HepG2 (cell line): ENCODE measurements around the gene ONECUT1. TPM values are rescaled to one million over a fixed set of nuclear protein-coding genes. Genes with fewer than 3 reads are reported as not detected.

Source experiments
- HDAC1 ChIP-seq: sonication (generic); formaldehyde crosslinking; IDR thresholded peaks from 2 replicates; pipeline ENCODE4 v1.5.1; 2020; ENCODE audit warnings: mild to moderate bottlenecking, missing genetic modification reagents
- HHEX ChIP-seq: IDR thresholded peaks from 2 replicates; pipeline ENCODE4 v1.6.1; 2016; ENCODE audit warnings: control low read depth
- HNRNPLL ChIP-seq: fragments of 200-400 bp; formaldehyde crosslinking; IDR thresholded peaks from 2 replicates; pipeline ENCODE4 v1.6.1; 2017; ENCODE audit warnings: mild to moderate bottlenecking, low read depth, low read length; ENCODE audit not compliant: poor library complexity, severe bottlenecking
- PHF20 ChIP-seq: sonication (generic); formaldehyde crosslinking; IDR thresholded peaks from 2 replicates; pipeline ENCODE4 v1.5.0; 2020; ENCODE audit warnings: mild to moderate bottlenecking, missing genetic modification reagents
- SAFB2 ChIP-seq: sonication (generic); formaldehyde crosslinking; IDR thresholded peaks from 2 replicates; pipeline ENCODE4 v1.5.1; 2020; ENCODE audit warnings: missing genetic modification reagents, low read depth, mild to moderate bottlenecking, borderline replicate concordance
- SRF ChIP-seq: IDR thresholded peaks from 2 replicates; pipeline ENCODE4 v1.6.1; 2011; ENCODE audit warnings: mild to moderate bottlenecking, low read depth, low read length, moderate library complexity
- YY1 ChIP-seq: IDR thresholded peaks from 2 replicates; pipeline ENCODE4 v1.6.1; 2011; ENCODE audit warnings: low read length, low read depth, moderate library complexity, mild to moderate bottlenecking; ENCODE audit not compliant: insufficient read depth, insufficient replicate concordance
- ZMYM2 ChIP-seq: sonication (generic); formaldehyde crosslinking; IDR thresholded peaks from 2 replicates; pipeline ENCODE4 v1.8.0; 2022; ENCODE audit warnings: mild to moderate bottlenecking, missing genetic modification reagents
- ZNF746 ChIP-seq: sonication (generic); formaldehyde crosslinking; IDR thresholded peaks from 2 replicates; pipeline ENCODE4 v1.8.0; 2022; ENCODE audit warnings: mild to moderate bottlenecking, missing genetic modification reagents
- polyA plus RNA-seq, 8 experiments: library from polyadenylated mRNA; depleted of rRNA in 3 of 8; stranded (reverse) in 7 of 8; unstranded in 1 of 8; fragments of >200 nt; fragmentation: Illumina TruSeq in 4 of 8; extraction: Trizol in 4 of 8; gene quantifications; 2 replicates each; pipeline versions ENCODE4 v1.2.1 to v1.2.3, GENCODE V29; 2011 to 2016; ENCODE audit warnings: low read depth in 4 of 8, missing spikeins in 1 of 8, mixed read lengths in 1 of 8; ENCODE audit not compliant: insufficient read depth in 1 of 8
- total RNA-seq, 5 experiments: library from RNA; depleted of rRNA; stranded (reverse); fragments of >200 nt; fragmentation: Illumina TruSeq; extraction: Trizol; gene quantifications; 2 replicates each; pipeline ENCODE4 v1.2.3, GENCODE V29; 2016; ENCODE audit warnings: low read depth in 1 of 5
- TF ChIP-seq, protein P1 (sequence below): sonication (generic); formaldehyde crosslinking; conservative IDR thresholded peaks from 2 replicates; pipeline ENCODE4 v1.8.0; 2022; ENCODE audit warnings: low read depth, missing genetic modification reagents
- TF ChIP-seq, protein P2 (sequence below): sonication (generic); formaldehyde crosslinking; IDR thresholded peaks from 2 replicates; pipeline ENCODE4 v1.4.0; 2020; ENCODE audit warnings: missing genetic modification reagents
- TF ChIP-seq, protein P3 (sequence below): sonication (generic); formaldehyde crosslinking; IDR thresholded peaks from 2 replicates; pipeline ENCODE4 v1.5.0; 2020; ENCODE audit warnings: missing genetic modification reagents
- TF ChIP-seq, protein P4 (sequence below): IDR thresholded peaks from 2 replicates; pipeline ENCODE4 v1.6.1; 2016; ENCODE audit warnings: control low read depth
- TF ChIP-seq, protein P5 (sequence below): IDR thresholded peaks from 2 replicates; pipeline ENCODE4 v1.6.1; 2012; ENCODE audit warnings: inconsistent platforms
- TF ChIP-seq, protein P6 (sequence below): sonication (generic); formaldehyde crosslinking; conservative IDR thresholded peaks from 2 replicates; pipeline ENCODE4 v1.4.0; 2020; ENCODE audit warnings: missing genetic modification reagents

The ONECUT1 gene
- total and polyA plus RNA-seq, 2 of the 13 experiments (the other 11 are each of a cell fraction or from before 2014, with no cell fraction given), result 3.5 to 9.1 TPM

DNA sequence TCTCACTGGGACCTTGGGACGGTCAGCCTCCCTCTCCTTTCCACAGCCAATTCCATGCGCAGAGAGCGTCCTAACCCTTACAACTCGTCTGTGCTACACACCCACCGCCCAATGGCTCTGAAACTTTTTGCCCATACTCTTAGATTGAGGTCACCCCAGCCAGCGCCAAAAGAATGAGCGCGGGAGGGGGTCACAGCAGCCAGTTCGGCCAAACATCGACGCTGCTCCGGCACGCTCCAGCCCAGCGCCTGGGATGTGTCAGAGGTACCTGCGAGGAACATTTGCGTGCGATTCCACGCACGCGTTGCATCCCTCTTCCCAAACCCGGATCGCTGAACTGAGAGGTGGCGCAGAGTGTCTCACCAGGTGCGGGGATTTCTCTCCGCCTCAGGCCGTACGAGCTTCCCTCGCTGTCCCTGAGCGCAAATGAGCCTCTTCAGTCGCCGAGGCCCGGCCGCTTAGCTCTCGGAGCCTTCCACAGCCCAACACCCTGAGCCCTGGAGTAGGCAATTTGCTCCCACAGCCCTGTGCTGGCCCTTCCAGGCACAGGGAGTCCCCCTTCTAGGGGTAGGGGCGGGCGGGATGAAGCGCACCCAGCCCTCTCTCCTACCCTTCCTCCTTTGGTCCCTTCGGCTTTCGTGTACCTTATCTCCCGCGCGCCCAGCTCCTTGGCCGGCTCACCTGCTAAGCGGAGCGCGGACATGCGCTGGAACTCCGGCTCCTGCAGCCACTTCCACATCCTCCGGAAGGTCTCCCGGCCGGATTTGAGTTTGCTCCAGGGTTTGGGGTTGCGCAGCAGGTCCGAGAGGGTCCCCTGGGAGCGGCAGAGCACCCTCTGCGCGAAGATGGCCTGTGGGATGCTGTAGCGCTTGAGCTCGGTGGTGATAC is 1.8 kb downstream of the ONECUT1 start (continued):
- TF ChIP-seq, protein P1, sequence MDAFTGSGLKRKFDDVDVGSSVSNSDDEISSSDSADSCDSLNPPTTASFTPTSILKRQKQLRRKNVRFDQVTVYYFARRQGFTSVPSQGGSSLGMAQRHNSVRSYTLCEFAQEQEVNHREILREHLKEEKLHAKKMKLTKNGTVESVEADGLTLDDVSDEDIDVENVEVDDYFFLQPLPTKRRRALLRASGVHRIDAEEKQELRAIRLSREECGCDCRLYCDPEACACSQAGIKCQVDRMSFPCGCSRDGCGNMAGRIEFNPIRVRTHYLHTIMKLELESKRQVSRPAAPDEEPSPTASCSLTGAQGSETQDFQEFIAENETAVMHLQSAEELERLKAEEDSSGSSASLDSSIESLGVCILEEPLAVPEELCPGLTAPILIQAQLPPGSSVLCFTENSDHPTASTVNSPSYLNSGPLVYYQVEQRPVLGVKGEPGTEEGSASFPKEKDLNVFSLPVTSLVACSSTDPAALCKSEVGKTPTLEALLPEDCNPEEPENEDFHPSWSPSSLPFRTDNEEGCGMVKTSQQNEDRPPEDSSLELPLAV (CRISPR knock-in tag), result no peak
- TF ChIP-seq, protein P2, sequence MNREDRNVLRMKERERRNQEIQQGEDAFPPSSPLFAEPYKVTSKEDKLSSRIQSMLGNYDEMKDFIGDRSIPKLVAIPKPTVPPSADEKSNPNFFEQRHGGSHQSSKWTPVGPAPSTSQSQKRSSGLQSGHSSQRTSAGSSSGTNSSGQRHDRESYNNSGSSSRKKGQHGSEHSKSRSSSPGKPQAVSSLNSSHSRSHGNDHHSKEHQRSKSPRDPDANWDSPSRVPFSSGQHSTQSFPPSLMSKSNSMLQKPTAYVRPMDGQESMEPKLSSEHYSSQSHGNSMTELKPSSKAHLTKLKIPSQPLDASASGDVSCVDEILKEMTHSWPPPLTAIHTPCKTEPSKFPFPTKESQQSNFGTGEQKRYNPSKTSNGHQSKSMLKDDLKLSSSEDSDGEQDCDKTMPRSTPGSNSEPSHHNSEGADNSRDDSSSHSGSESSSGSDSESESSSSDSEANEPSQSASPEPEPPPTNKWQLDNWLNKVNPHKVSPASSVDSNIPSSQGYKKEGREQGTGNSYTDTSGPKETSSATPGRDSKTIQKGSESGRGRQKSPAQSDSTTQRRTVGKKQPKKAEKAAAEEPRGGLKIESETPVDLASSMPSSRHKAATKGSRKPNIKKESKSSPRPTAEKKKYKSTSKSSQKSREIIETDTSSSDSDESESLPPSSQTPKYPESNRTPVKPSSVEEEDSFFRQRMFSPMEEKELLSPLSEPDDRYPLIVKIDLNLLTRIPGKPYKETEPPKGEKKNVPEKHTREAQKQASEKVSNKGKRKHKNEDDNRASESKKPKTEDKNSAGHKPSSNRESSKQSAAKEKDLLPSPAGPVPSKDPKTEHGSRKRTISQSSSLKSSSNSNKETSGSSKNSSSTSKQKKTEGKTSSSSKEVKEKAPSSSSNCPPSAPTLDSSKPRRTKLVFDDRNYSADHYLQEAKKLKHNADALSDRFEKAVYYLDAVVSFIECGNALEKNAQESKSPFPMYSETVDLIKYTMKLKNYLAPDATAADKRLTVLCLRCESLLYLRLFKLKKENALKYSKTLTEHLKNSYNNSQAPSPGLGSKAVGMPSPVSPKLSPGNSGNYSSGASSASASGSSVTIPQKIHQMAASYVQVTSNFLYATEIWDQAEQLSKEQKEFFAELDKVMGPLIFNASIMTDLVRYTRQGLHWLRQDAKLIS (CRISPR knock-in tag), result 0 out of 2 replicates have a peak, but pooled peaks have one; percentile 55
- 0 out of 2 replicates have a peak, but pooled peaks have one; percentile 23 for TF ChIP-seq PHF20 (CRISPR knock-in tag)
- TF ChIP-seq, protein P3, sequence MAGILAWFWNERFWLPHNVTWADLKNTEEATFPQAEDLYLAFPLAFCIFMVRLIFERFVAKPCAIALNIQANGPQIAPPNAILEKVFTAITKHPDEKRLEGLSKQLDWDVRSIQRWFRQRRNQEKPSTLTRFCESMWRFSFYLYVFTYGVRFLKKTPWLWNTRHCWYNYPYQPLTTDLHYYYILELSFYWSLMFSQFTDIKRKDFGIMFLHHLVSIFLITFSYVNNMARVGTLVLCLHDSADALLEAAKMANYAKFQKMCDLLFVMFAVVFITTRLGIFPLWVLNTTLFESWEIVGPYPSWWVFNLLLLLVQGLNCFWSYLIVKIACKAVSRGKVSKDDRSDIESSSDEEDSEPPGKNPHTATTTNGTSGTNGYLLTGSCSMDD, result no peak
- TF ChIP-seq HHEX (CRISPR knock-in tag), result no peak
- TF ChIP-seq, protein P4, sequence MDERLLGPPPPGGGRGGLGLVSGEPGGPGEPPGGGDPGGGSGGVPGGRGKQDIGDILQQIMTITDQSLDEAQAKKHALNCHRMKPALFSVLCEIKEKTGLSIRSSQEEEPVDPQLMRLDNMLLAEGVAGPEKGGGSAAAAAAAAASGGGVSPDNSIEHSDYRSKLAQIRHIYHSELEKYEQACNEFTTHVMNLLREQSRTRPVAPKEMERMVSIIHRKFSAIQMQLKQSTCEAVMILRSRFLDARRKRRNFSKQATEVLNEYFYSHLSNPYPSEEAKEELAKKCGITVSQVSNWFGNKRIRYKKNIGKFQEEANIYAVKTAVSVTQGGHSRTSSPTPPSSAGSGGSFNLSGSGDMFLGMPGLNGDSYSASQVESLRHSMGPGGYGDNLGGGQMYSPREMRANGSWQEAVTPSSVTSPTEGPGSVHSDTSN, result no peak
- TF ChIP-seq, protein P5, sequence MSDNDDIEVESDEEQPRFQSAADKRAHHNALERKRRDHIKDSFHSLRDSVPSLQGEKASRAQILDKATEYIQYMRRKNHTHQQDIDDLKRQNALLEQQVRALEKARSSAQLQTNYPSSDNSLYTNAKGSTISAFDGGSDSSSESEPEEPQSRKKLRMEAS, result 0 out of 2 replicates have a peak, but pooled peaks have one; percentile 11
- TF ChIP-seq ZNF746 (CRISPR knock-in tag), result peak; percentile 22; the same call in 1 of the 2 replicates
- peak; percentile 26 for TF ChIP-seq HNRNPLL
- 0 out of 2 replicates have a peak, but pooled peaks have one; percentile 14 for TF ChIP-seq ZMYM2 (CRISPR knock-in tag)
- no peak for TF ChIP-seq SRF
- TF ChIP-seq SAFB2 (CRISPR knock-in tag), result peak; percentile 30; the same call in 1 of the 2 replicates
- TF ChIP-seq, protein P6, sequence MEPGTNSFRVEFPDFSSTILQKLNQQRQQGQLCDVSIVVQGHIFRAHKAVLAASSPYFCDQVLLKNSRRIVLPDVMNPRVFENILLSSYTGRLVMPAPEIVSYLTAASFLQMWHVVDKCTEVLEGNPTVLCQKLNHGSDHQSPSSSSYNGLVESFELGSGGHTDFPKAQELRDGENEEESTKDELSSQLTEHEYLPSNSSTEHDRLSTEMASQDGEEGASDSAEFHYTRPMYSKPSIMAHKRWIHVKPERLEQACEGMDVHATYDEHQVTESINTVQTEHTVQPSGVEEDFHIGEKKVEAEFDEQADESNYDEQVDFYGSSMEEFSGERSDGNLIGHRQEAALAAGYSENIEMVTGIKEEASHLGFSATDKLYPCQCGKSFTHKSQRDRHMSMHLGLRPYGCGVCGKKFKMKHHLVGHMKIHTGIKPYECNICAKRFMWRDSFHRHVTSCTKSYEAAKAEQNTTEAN (CRISPR knock-in tag), result no peak
- peak; percentile 49; the same call in 1 of the 2 replicates for TF ChIP-seq HDAC1 (CRISPR knock-in tag)
- TF ChIP-seq YY1, result no peak
